Epithelial cell of esophagus (primary cell): Measurements from ENCODE around the gene MYORG.
A peak's percentile ranks its signal among the peaks of the same experiment; 100 is the strongest.

Source experiments
- DNase-seq: peaks from one replicate; pipeline ENCODE4 v3.0.0; 2010; ENCODE audit warnings: low read depth
- H3K4me3 ChIP-seq: 2 replicates; pipeline ENCODE4 v1.5.1; 2011; ENCODE audit warnings: mild to moderate bottlenecking, low read length, control low read depth
- TF ChIP-seq, protein P1 (sequence below): IDR thresholded peaks from 2 replicates; pipeline ENCODE4 v1.5.1; 2011; ENCODE audit warnings: low read depth, mild to moderate bottlenecking, low read length, control low read depth, inconsistent platforms; ENCODE audit not compliant: insufficient read depth; ENCODE audit errors: missing control alignments

Gene MYORG

DNA sequence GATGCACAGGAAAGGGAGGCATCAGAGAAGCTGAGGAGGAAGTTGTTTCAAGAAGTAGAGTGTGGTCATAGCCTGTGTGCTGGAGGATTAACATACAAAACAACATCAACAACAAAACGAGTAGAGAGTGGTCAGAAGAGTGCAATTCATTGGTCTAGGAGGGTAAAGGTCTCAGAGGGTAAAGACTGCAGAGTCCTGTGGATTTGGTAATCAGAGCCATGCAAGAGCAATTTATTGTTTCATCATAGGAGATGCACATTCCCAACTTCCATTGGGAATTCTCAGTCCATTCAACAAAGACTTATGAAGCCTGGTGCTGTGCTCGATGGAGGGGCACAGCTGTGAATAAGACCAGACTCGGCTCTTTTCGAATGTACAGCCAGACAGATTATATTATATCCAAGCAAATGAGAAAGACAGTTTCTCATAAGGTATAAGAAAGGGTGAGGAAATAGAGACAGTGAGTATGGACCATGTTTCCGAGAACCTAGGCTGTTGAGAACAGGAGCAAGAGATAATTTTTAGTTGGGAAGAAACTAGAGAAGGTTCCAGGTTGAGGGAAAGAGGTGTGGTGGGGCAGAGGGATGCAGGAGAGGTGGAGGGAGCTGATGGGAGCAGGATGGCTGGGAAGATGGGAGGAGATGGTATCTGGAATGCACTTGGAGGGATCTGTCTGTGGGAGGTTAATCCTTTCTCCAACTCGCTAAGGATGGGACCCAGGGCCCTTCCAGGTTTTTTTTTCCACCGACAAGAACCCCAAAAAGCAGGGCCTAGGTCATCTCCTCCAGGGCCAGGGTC is 7.9 kb upstream of the MYORG start:
- DNase-seq = no peak
- no peak overlapping the region for H3K4me3 ChIP-seq

DNA sequence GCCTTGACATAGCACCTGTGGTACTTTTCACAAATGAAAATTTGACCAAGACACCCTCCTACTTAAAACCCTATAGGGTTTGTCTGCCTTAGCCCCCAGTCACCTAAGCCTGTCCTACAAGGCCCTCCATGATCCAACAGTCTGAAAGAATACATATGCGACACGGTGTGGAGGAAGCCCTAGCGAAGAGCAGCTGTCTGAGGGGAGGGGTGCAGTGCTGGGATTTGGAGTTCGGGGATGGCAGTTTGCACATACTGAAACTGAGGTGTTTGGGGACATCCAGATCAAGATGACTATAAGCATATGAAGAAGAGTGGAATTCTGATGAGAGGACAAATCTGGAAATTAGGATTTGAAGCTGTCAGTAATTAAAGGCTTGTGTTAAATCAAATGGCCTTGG is 7.2 kb upstream of the MYORG start:
- TF ChIP-seq, protein P1, sequence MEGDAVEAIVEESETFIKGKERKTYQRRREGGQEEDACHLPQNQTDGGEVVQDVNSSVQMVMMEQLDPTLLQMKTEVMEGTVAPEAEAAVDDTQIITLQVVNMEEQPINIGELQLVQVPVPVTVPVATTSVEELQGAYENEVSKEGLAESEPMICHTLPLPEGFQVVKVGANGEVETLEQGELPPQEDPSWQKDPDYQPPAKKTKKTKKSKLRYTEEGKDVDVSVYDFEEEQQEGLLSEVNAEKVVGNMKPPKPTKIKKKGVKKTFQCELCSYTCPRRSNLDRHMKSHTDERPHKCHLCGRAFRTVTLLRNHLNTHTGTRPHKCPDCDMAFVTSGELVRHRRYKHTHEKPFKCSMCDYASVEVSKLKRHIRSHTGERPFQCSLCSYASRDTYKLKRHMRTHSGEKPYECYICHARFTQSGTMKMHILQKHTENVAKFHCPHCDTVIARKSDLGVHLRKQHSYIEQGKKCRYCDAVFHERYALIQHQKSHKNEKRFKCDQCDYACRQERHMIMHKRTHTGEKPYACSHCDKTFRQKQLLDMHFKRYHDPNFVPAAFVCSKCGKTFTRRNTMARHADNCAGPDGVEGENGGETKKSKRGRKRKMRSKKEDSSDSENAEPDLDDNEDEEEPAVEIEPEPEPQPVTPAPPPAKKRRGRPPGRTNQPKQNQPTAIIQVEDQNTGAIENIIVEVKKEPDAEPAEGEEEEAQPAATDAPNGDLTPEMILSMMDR = no peak
- DNase-seq = no peak
- H3K4me3 ChIP-seq = no peak overlapping the region

More for the DNA sequence above, 7.9 kb upstream of the MYORG start:
- TF ChIP-seq, protein P1 = no peak

DNA sequence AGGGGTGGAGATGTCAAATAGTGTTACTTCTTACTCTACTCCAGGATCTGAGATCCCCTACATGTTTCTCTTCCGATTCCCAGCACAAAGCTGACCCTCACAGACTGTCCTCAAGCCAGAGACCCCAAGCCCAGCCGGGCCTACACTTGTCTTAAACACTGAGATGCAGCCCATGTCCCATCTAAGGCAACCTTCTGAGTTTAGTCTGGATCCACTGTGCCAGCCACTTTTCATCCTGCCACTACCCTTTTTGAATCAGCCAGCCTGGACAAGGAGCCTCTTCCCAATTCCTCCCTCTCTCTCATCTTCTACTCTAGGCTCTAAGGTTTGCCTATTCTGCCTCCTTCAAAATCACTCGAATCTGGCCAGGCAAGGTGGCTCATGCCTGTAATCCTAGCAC is 6.2 kb upstream of the MYORG start:
- TF ChIP-seq, protein P1 = no peak
- H3K4me3 ChIP-seq = no peak overlapping the region

DNA sequence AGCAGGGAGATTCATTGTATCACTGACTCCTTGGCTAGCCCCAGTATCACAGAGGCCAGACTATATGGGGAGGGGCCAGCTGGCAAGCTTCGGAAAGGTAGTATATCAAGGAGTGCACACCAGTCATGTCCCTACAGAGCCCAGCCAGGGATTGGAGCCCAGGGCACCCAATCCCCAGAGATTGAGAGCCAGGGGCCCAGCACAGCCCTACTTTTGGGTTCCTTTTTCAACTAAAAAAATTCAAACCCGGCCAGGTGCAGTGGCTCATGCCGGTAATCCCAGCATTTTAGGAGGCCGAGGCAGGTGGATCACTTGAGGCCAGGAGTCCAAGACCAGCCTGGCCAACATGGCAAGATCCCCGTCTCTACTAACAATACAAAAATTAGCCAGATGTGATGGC is 5.4 kb upstream of the MYORG start:
- DNase-seq = no peak
- TF ChIP-seq, protein P1 = no peak
- no peak overlapping the region for H3K4me3 ChIP-seq

More for the DNA sequence above, 6.2 kb upstream of the MYORG start:
- DNase-seq = no peak

DNA sequence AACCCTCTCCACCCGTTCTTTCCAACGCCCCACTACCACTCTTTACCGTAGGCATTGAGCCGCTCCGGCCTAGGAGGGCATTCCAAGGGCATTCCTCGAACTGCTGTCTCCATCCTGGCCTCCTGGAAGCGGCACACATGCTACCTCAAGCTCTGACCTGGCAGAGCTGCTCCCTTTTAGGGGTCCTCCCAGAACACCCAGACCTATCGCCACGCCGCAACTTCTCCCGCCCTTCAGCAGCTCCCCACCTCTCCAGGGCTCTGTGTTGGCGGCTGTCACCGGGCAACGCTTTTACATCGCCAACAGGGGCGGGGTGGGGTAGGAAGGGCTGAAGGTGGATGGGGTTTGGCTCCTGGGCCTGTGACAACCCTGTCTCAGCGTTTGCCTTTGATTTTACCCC is 4.6 kb upstream of the MYORG start:
- TF ChIP-seq, protein P1 = no peak
- DNase-seq = no peak

DNA sequence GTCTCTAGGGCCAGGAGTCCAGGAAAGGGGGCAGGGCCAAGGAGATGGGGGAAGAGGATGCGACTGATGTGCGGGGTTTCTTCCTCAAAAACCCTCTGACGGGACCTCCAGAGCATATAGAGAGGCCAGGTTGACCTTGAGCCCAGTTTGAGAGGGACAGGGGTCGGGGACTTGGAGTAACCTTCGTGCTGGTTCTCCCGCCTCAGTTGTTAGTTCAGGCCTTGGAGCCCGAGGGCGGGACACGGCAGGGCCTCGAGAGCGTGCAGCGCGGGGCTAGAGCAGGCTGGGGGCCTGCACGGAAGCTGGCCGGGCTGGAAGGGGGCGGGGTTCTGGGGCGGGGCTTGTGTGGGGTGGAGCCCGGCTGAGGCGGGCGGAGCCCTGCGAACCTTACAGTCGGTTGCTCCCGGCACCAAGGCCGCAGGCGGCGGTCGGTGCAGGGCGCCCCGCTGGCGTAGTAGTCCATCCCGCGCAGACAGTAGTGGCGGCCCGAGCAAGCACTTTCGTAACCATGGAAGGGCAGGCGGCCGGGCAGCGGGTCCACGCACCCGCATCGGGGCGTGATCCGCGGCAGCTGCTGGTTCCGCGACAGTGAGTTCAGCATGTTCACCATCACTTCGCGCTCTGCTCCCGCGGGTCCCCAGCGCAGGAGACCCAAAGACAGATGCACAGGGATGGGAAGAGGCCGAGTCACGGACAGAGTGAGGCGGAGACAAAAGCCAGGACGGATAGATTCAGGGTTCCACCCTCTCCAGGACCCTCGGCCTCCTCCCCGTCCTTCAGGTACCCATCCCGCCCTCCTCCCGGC is 4.0 kb upstream of the MYORG start:
- peak; percentile 72 for DNase-seq
- TF ChIP-seq, protein P1 = no peak
- peak overlapping the region; percentile 39 for H3K4me3 ChIP-seq

More for the DNA sequence above, 4.6 kb upstream of the MYORG start:
- no peak overlapping the region for H3K4me3 ChIP-seq
